AG09319 (cell line): Measurements from ENCODE around the gene FHIT.
"Not testable (repeated sequence)": the region's sequence is repeated elsewhere in the genome, so short reads cannot be mapped to it uniquely, and the experiment has no call there.

ENCODE experiments used
- DNase-seq: peaks from one replicate; pipeline ENCODE4 v3.0.0-alpha.2; 2010; ENCODE audit warnings: low read depth; ENCODE audit errors: extremely low read depth
- CTCF ChIP-seq: IDR thresholded peaks from 2 replicates; pipeline ENCODE4 v1.5.1; 2011; ENCODE audit warnings: low read depth, mild to moderate bottlenecking, inconsistent platforms, low read length, moderate library complexity

The FHIT gene

GRCh38 chr3:60697132-60697531 lies 554.1 kb downstream of the FHIT start:
- no peak for TF ChIP-seq CTCF
- no peak for DNase-seq

- no peak for TF ChIP-seq CTCF
- no peak for DNase-seq
These were observed 554.7 kb downstream of the FHIT start for GRCh38 chr3:60696428-60697125.

GRCh38 chr3:60675424-60675823 lies 575.8 kb downstream of the FHIT start:
- DNase-seq, result no peak
- TF ChIP-seq CTCF, result no peak

GRCh38 chr3:60674870-60675269 lies 576.4 kb downstream of the FHIT start:
- no peak for TF ChIP-seq CTCF
- DNase-seq, result no peak

- DNase-seq, result no peak
- no peak for TF ChIP-seq CTCF
These were observed 578.1 kb downstream of the FHIT start for GRCh38 chr3:60673123-60673522.

- not testable (repeated sequence) for DNase-seq
These were observed 578.9 kb downstream of the FHIT start for GRCh38 chr3:60672337-60672736.

- TF ChIP-seq CTCF, result no peak
- DNase-seq, result no peak
These were observed 581.6 kb downstream of the FHIT start for GRCh38 chr3:60669636-60670035.

GRCh38 chr3:60660026-60660425 lies 591.2 kb downstream of the FHIT start:
- no peak for DNase-seq
- no peak for TF ChIP-seq CTCF
